NCI-H2107 treated with DMSO at 0.1 percent for 48 hours (cell line): Measurements from ENCODE around the gene CFTR.

Source experiments
- DNase-seq: peaks from one replicate; lab custom pipeline; 2025; ENCODE audit not compliant: unreplicated experiment; lab: John Stamatoyannopoulos, UW

The CFTR gene

DNA sequence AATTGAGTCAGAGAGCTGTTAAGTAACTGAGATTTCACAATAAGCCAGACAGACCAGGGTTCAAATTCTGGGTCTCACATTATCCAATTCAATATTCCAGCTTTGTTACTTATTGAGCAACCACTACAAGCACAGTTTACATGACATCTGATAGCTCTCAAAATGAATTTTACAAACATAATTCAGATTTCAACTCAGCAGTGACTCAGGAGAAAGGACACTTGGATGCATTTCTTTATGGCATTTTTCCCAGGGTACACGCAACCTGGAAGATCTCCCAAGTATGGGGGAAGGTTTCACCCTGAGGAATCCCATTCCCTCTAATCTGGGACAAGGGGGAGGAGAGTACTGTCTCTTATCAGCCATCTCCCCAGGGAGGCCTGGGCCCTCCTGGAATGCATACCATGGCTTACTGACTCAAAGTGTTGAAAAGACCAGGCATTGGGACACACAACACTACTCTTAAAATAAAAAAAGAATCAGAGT is 102.4 kb downstream of the CFTR start:
- DNase-seq, result no peak

DNA sequence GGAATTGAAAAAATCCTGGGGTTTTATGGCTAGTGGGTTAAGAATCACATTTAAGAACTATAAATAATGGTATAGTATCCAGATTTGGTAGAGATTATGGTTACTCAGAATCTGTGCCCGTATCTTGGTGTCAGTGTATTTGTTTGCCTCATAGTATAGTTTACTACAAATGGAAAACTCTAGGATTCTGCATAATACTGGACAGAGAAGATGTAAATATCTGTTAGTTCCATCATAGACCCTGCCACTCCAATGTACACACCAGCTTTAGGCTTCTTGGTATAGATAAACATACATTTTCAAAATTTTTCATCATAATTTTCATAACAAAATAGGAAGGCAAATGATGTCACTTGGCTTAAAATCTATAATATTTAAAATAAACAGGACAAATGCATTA is 108.1 kb downstream of the CFTR start:
- no peak for DNase-seq

DNA sequence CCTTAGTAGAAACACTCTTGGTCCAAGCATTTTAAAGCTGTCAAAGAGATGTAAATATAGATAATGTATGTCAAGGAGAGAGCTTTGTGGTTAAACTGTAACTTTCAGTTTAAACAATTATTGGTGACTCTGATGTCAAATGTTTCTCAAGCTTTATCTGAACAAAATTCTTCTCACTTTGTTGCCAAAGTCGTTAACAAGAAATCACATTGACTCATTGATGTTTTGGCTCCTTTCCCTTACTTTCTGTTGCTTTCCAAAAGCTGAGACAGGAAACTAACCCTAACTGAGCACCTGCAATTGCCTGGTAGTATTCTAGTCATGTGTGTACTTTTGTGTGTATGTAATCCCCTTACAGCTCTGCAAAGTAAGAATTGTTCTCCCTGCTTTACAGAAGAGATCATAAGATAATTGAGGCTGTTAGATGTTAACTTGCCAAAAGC is 108.5 kb downstream of the CFTR start:
- DNase-seq, result no peak

DNA sequence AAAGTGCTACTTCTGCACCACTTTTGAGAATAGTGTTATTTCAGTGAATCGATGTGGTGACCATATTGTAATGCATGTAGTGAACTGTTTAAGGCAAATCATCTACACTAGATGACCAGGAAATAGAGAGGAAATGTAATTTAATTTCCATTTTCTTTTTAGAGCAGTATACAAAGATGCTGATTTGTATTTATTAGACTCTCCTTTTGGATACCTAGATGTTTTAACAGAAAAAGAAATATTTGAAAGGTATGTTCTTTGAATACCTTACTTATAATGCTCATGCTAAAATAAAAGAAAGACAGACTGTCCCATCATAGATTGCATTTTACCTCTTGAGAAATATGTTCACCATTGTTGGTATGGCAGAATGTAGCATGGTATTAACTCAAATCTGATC is 110.4 kb downstream of the CFTR start:
- no peak for DNase-seq

DNA sequence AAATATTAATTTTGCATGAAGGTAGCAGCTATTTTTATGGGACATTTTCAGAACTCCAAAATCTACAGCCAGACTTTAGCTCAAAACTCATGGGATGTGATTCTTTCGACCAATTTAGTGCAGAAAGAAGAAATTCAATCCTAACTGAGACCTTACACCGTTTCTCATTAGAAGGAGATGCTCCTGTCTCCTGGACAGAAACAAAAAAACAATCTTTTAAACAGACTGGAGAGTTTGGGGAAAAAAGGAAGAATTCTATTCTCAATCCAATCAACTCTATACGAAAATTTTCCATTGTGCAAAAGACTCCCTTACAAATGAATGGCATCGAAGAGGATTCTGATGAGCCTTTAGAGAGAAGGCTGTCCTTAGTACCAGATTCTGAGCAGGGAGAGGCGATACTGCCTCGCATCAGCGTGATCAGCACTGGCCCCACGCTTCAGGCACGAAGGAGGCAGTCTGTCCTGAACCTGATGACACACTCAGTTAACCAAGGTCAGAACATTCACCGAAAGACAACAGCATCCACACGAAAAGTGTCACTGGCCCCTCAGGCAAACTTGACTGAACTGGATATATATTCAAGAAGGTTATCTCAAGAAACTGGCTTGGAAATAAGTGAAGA is 112.3 kb downstream of the CFTR start:
- no peak for DNase-seq

DNA sequence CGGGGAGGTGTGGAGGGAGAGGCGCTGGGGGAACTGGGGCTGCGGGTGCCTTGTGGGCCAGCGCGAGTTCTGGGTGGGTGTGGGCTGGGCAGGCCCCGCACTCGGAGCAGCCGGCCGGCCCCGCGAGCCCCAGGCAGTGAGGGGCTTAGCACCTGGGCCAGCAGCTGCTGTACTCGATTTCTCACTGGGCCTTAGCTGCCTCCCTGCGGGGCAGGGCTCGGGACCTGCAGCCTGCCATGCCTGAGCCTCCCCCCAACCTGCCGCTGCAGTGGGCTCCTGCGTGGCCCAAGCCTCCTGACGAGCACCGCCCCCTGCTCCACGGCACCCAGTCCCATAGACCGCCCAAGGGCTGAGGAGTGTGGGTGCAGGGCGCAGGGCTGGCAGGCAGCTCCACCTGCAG is 116.3 kb downstream of the CFTR start:
- no peak for DNase-seq

DNA sequence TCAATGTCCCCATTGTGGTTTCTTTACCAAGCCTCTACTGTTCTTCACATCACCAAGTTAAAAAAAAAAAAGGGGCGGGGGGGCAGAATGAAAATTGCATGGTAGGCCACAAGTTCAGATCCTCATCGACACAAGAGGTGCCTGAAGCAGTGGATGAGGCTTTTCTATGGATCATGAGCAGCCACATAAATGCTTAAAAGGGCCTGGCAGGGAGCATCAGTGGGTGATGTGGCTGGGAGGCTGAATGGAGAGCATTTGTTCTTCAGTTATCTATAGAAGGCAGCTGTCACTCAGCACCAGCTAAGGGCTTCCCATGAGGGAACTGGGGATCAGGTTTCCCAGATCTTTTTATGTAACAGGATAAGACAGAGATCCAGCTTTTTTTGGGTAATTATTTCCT is 117.9 kb downstream of the CFTR start:
- DNase-seq, result no peak

DNA sequence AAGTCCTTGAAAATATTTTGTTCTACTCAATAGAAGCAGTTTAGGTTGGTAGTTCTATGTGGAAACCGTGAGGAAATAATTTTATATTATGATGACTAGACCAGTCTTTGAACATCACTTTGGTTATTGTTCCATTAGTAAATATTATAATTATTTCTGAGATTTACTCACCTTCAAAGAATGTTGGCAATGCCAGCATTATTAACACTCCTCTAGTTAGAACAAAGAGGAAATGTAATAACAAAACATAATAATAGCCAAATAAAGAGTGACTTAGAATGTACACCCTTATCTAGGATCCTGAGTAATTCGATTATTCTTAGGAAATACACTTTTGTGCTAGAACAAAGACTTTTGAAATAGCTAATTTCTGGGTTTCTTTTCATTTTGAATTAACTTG is 121.1 kb downstream of the CFTR start:
- no peak for DNase-seq

DNA sequence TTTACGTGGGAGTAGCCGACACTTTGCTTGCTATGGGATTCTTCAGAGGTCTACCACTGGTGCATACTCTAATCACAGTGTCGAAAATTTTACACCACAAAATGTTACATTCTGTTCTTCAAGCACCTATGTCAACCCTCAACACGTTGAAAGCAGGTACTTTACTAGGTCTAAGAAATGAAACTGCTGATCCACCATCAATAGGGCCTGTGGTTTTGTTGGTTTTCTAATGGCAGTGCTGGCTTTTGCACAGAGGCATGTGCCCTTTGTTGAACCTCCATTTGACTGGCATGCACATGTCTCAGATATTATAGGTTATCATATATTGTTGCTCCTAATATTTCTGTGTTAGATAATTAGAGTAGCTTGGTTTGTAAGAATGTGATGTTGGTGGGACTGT is 123.8 kb downstream of the CFTR start:
- DNase-seq, result no peak

DNA sequence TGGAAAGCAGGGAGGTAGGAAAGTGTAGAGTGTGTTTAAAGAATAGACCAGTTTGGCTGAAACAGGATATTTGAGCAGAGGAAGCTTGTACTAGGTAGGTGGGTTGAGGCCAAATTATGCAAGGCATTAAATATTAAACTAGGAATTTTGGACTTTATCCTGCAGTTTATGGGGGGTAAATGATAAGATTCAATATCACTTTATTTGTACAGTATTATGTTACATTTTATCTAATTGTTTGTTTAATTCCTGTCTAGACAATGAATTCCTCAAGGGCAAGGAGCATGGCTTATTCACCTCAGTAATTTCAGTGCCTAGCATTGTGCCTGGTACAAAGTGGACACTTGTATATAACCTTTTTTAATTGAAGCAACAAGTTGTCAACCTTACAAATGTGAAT is 125.9 kb downstream of the CFTR start:
- no peak for DNase-seq

DNA sequence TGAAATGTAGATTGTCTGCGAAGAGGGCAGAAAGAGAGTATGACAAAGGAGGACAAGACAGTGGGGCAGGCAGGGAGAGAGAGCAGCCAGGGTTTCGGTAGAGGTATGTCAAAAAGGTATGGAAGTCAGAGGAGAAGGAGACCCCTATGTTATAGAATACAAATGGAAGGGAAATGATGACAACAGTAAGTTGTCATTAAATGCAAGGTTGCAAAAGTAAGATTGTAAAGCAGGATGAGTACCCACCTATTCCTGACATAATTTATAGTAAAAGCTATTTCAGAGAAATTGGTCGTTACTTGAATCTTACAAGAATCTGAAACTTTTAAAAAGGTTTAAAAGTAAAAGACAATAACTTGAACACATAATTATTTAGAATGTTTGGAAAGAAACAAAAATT is 126.3 kb downstream of the CFTR start:
- DNase-seq, result no peak

DNA sequence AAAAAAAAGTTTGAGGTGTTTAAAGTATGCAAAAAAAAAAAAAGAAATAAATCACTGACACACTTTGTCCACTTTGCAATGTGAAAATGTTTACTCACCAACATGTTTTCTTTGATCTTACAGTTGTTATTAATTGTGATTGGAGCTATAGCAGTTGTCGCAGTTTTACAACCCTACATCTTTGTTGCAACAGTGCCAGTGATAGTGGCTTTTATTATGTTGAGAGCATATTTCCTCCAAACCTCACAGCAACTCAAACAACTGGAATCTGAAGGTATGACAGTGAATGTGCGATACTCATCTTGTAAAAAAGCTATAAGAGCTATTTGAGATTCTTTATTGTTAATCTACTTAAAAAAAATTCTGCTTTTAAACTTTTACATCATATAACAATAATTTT is 130.6 kb downstream of the CFTR start:
- no peak for DNase-seq

DNA sequence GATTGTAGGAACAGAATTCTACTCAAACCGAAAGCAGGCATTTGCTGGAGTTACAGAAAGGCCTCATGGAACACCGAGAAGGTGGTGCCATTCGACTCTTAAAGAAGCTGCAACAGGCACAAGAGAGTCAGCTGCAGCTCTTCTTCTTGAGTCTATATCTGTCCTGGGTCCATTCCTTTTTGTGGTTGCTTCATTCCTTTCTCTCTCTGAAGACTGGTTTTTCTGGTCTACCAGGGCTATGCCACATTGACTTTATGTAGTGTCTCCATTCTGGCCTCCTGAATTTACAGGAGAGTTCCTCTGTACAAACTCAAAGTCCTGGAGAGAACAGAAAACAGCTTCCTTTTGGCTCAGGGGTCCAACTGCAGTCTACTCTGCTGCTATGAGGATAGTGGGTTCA is 132.8 kb downstream of the CFTR start:
- DNase-seq, result no peak

DNA sequence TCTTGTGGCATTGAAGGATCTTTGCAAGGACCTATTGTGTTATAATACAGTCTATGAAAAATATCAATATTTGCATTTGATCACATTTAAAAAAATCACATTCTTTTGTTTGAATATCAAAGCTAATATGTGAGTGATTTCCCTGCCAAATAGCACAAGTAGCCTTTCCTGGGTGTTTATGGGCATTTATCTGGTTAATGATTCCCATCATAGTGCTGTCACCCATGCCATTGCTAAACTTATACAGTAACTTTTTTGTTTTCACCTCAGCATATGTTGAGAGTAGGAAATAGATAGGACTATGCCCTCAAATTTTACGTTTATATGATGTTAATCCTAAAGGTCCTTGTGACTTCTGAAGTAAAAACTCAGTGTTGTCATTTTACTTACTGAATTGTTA is 136.9 kb downstream of the CFTR start:
- DNase-seq, result no peak

DNA sequence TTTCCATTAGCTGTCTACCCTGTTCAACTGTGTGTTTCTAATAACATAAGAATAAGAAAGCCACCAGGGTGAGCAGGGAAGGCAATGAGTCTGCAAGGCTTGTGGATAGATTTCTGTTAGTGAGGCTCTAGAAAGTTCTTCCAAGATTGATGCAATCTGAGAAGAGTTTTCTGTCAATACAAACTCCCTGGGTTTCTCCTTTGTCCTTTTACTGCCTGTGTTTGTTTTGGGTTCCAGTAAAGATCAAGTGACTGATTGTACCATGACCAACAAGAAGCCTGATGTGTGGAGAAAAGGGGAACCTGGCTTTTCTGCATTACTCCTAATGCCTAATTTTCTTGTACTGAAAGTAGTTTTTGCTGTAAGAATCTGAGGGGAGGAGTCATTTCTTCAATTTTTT is 139.9 kb downstream of the CFTR start:
- DNase-seq, result no peak

DNA sequence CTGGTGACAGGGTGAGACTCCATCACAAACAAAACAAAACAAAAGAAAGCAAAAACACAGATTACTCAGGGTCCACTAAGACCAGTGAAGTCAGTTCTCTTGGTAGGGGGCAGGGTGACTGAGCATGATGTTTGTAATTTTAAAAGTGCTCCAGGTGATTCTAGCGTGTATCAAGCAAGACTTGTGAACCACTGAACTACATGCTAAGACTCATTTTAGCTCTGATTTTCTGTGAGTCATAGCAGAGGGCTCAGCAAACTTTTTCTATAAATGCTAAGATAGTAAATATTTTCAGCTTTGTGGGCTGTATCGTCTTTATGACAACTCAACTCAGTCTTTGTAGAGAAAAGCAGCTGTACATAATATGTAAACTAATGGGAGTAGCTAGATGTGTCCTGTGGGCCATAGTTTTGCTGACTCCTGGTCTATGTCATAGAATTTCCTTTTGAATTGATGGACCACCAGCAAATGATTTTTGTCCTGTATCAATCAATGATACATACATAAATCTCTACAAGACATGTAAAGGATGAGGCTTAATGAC is 141.3 kb downstream of the CFTR start:
- DNase-seq, result no peak

DNA sequence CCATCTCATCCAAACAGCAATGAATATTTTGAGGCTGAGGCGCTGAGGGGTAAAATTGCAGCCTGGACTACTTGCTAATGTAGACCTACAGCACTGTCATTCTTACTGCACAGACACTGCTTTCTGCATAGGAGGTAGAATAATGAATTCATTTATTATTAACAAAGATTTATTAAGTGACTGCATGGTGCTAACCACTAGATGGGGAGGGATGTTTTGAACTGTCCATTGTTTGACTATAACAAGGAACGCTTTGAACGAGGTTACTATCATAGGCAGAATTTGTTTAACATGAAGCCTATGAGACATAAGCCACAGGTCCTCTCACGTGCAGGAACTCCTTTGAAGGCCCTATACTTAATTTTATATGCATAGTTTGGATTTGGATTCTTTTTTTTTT is 143.8 kb downstream of the CFTR start:
- no peak for DNase-seq

DNA sequence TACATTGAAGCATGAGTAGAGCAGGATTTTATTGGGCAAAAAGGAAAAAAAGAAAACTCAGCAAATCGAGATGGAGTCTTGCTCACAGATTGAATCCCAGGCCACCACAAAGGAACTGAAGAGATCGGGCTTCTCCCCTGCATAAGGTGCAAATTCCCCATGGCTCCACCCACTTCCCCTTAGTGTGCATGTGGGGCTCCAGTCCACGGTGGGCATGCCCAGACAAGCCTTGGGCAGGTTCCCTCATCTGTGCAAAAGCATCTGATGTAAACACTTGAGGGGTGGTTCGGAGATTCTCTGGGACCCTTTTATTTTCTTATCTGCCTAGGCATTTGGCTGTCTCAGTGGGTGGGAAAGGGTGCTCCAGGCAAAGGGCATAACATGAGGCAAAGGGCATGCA is 150.7 kb downstream of the CFTR start:
- no peak for DNase-seq

DNA sequence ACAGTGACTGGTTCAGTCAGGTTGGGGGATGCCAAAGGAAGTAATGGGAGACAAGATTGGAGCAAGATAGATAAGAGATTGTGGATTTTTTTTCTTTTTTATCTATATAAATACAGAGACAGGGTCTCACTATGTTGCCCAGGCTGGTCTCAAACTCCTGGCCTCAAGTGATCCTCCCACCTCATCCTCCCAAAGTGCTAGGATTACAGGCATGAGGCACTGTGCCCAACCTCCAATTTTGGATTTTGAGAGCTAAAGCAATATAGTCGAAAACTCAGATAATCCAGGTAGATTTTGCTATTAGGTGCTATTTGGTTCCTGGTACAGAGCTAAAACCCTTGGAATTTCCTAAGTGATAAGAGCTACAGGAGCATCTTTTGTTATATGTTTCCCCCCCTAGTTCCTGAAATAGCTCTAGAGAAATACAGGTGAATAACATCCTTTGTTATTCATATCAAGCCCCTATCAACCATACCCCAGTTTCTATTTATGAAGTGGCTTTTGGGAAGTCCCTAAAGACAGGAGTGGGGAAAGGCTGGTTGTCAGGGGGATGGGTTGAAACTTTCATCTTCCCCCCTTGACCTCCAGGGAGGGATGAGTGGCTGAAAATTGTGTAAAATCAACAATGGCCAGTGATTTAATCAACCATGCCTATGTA is 151.2 kb downstream of the CFTR start:
- DNase-seq, result no peak

DNA sequence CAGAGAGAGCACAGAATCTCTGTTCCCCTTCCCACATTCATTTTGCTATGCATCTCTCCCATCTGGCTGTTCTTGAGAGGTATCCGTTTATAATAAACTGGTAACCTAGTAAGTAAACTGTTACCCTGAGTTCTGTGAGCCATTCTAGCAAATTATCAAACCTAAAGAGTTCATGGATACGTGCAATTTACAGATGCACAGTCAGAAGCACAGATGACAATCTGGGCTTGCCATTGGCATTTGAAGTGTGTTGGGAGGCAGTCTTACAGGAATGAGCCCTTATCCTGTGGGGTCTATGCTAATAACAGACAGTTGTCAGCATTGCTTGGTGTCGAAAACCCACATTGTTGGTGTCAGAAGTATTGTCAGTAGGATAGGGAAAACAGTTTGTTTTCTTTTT is 151.8 kb downstream of the CFTR start:
- DNase-seq, result no peak

DNA sequence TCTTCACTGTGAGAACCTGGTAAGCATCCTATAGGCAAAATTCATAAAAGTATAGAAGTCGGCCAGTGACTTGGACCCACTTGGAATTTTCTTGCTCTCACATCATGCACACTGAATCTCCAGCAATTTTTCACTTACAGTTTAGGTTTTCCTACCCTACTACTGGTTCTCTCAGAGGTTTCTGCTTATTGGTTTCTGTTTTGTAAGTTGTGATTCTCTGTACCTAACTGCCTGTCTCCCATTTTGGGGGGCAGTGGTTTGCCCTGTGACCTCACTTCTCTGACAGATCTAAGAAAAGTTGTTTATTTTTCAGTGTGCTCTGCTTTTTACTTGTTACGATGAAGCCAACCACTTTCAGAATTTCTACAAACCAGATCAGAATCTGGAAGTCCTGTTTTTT is 158.1 kb downstream of the CFTR start:
- DNase-seq, result no peak

DNA sequence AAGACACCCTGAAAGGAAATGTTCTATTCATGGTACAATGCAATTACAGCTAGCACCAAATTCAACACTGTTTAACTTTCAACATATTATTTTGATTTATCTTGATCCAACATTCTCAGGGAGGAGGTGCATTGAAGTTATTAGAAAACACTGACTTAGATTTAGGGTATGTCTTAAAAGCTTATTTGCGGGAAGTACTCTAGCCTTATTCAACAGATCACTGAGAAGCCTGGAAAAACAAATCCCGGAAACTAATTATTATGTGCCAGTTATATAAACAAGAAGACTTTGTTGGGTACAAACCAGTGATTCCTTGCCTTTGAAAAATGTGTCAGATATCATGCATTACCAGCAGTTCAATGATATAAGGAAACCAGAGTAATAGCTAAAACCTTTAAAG is 160.1 kb downstream of the CFTR start:
- no peak for DNase-seq

DNA sequence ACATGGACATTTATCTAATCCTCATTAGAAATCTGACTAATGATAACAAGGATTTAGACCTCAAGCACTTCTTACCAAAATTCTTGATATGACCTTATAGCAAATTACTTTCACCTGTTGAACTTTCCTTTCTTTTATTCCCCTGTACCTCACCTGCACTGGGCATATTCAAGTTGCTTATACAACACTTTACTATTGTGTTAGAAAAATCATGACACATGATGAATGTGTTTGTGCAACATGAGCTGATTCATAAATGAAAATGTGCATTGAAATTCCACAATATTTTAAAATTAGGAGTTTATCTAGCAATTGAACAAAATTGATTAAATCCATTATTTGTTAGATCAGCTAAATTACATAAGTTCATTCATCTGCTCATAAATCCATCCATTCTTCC is 160.6 kb downstream of the CFTR start:
- DNase-seq, result no peak
